Left lung (tissue), 10 donors: ENCODE data around the gene WWOX. TPM values are rescaled to one million over a fixed set of nuclear protein-coding genes. Genes with fewer than 3 reads are reported as not detected.

ENCODE experiments used
- ATAC-seq: fragments of 200-7000 bp; cut with Tn5 transposase; one replicate; pipeline ENCODE4 v1.9.1; 2020; ENCODE audit warnings: moderate library complexity
- DNase-seq, 4 donors: peaks; one replicate each; pipeline ENCODE4 v3.0.0-alpha.2; 2013 to 2020
- H3K27ac ChIP-seq, 2 donors: fragments of 200-600 bp; sonication (generic) in 1 of 2; one replicate each; pipeline versions ENCODE4 v1.5.0 to v1.8.0; 2020 to 2021
- H3K27me3 ChIP-seq, 2 donors: fragments of 200-600 bp; sonication (generic) in 1 of 2; one replicate each; pipeline versions ENCODE4 v1.5.0 to v1.8.0; 2020 to 2021
- H3K36me3 ChIP-seq, 2 donors: fragments of 200-600 bp; sonication (generic) in 1 of 2; one replicate each; pipeline versions ENCODE4 v1.5.0 to v1.8.0; 2020 to 2021
- H3K4me1 ChIP-seq, 2 donors: fragments of 200-600 bp; one replicate each; pipeline ENCODE4 v1.8.0; 2021
- H3K4me3 ChIP-seq, 2 donors: fragments of 200-600 bp; sonication (generic) in 1 of 2; one replicate each; pipeline versions ENCODE4 v1.5.0 to v1.8.0; 2020 to 2021; ENCODE audit warnings: mild to moderate bottlenecking in 1 of 2
- H3K9me3 ChIP-seq, 2 donors: fragments of 200-600 bp; sonication (generic) in 1 of 2; one replicate each; pipeline versions ENCODE4 v1.5.0 to v1.8.0; 2020 to 2021
- CTCF ChIP-seq, 2 donors: fragments of 200-600 bp; sonication (generic) in 1 of 2; IDR thresholded peaks; one replicate each; pipeline versions ENCODE4 v1.5.0 to v1.8.0; 2021; ENCODE audit warnings: antibody characterized with exemption in 2 of 2
- intact Hi-C, 2 donors: fragments of 100-400 bp; cut with DNase I; formaldehyde crosslinking; loops; one replicate each; pipeline versions ENCODE4 v1.11.2 to v1.14.2; 2022
- polyA plus RNA-seq, 6 donors: library from polyadenylated mRNA; unstranded; fragments of 120-200 nt; gene quantifications; one replicate each; pipeline ENCODE4 v1.2.1, GENCODE V29; 2013; ENCODE audit not compliant: insufficient read length in 6 of 6
- total RNA-seq, 2 donors: library from RNA; stranded (reverse); fragmentation: NEBNext Ultra II Directional; extraction: Animal tissue kit (Norgen Biotek cat#: 25700); gene quantifications; one replicate each; pipeline ENCODE4 v1.2.1, GENCODE V29; 2021
- donor health status: DM: no; HTN: yes; CAD: no.
- donor health status: DM: no; HTN: no; CAD: no.

Gene WWOX
- total and polyA plus RNA-seq, 8 donors = 17.2 to 40.3 (median 30.8) TPM

GRCh38 chr16:78128913-78129312 is 29.5 kb downstream of the WWOX start:
- no peaks in the 10 kb centered on the region for H3K27me3 ChIP-seq
- no peak for TF ChIP-seq CTCF (IDR thresholded peaks at IDR 0.05)
- ATAC-seq (peak; percentile 37), DNase-seq (peak in 2 of 4 donors; percentile 85 to 89)
- no peak overlapping the region for H3K4me3 ChIP-seq
- peaks cover 0 to 7% of the 10 kb centered on the region in 2 donors for H3K9me3 ChIP-seq
- H3K36me3 ChIP-seq = no peaks in the 10 kb centered on the region
- intact Hi-C loops = loop anchor here in 1 of 2 donors (10.0 kb wide), 1 partner anchor 106 kb away; no protein-coding TSS in a partner anchor
- H3K4me1 ChIP-seq = peaks cover 0 to 5% of the 10 kb centered on the region in 2 donors
- H3K27ac ChIP-seq = no peak overlapping the region

DNA sequence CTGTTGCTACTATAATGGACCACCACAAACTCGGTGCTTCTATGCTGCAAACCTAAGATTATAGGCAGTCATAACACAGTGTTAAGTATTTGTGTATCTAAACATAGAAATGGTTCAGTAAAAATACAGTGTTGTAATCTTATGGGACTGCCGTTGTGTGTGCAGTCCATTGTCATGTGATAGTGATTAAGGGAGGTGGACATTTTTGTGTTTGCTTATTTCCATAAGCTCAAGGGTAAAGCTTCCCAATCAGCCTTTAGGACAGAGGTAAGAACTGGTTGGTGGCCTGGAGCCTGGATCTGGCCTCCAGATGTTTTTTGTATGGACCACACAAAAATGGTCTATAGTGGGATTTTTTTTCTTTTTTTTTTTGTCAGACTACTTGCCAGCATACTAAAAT is 29.9 kb downstream of the WWOX start:
- H3K9me3 ChIP-seq = peaks cover 0 to 7% of the 10 kb centered on the region in 2 donors
- intact Hi-C loops = loop anchor here in 1 of 2 donors (10.0 kb wide), 1 partner anchor 105 kb away; no protein-coding TSS in a partner anchor
- no peaks in the 10 kb centered on the region for H3K36me3 ChIP-seq
- TF ChIP-seq CTCF (IDR thresholded peaks at IDR 0.05) = no peak
- H3K27ac ChIP-seq = no peak overlapping the region
- ATAC-seq (no peak), DNase-seq (no peak)
- peaks cover 0 to 5% of the 10 kb centered on the region in 2 donors for H3K4me1 ChIP-seq
- H3K27me3 ChIP-seq = no peaks in the 10 kb centered on the region
- no peak overlapping the region for H3K4me3 ChIP-seq

- TF ChIP-seq CTCF (IDR thresholded peaks at IDR 0.05) = no peak
Observed at GRCh38 chr16:78130083-78130608, 30.7 kb downstream of the WWOX start.

GRCh38 chr16:78130950-78131349 is 31.5 kb downstream of the WWOX start:
- ATAC-seq = no peak
- intact Hi-C loops = no loop called here
- H3K9me3 ChIP-seq = peaks cover 0 to 7% of the 10 kb centered on the region in 2 donors
- H3K4me1 ChIP-seq = peaks cover 0 to 5% of the 10 kb centered on the region in 2 donors
- no peak overlapping the region for H3K27ac ChIP-seq
- DNase-seq = no peak
- no peaks in the 10 kb centered on the region for H3K27me3 ChIP-seq
- TF ChIP-seq CTCF (IDR thresholded peaks at IDR 0.05) = no peak
- no peaks in the 10 kb centered on the region for H3K36me3 ChIP-seq
- no peak overlapping the region for H3K4me3 ChIP-seq

More at GRCh38 chr16:78130083-78130608, 30.7 kb downstream of the WWOX start:
- intact Hi-C loops = no loop called here
- H3K36me3 ChIP-seq = no peaks in the 10 kb centered on the region
- no peaks in the 10 kb centered on the region for H3K27me3 ChIP-seq
- H3K9me3 ChIP-seq = peaks cover 0 to 7% of the 10 kb centered on the region in 2 donors
- H3K27ac ChIP-seq = no peak overlapping the region
- peaks cover 0 to 5% of the 10 kb centered on the region in 2 donors for H3K4me1 ChIP-seq
- no peak for DNase-seq
- no peak overlapping the region for H3K4me3 ChIP-seq
- ATAC-seq = no peak

DNA sequence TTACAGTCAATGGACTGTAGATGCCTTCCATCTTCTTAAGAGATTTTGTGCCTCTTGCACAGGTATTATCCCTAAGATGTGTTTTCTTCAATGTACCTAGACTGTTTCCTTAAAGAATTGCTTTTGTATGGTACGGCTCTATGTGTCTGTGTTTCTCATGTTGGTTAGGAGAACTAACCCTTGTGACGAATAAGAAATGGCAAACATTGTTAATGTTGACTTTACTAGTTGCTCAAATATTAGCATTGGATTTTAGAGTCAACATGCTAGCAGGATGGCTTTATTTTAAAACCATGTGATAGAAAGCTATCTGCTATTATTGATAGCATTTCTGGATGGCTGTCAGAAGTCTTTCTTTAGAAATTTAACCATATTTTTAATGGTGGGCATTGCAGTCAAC is 34.5 kb downstream of the WWOX start:
- intact Hi-C loops = no loop called here
- Histone ChIP-seq H3K9me3 (peaks cover 0 to 7% of the 10 kb centered on the region in 2 donors), H3K27me3 (no peaks in the 10 kb centered on the region), H3K36me3 (no peaks in the 10 kb centered on the region), H3K4me1 (no peaks in the 10 kb centered on the region), H3K27ac (no peak overlapping the region), H3K4me3 (no peak overlapping the region)
- no peak for TF ChIP-seq CTCF (IDR thresholded peaks at IDR 0.05)
- DNase-seq (peak in 1 of 4 donors; percentile 21), ATAC-seq (peak; percentile 88)
